Endothelial cell of umbilical vein (primary cell): Measurements from ENCODE around the gene PFN3. TPM values are rescaled to one million over a fixed set of nuclear protein-coding genes. Genes with fewer than 3 reads are reported as not detected.

Experiments used
- BruUV-seq: library from RNA; stranded (reverse); fragments of 400-500 nt; replicated peaks from 2 replicates; lab custom pipeline; 2021; lab: Mats Ljungman, UMichigan
- CTCF ChIA-PET: fragments of 300-600, 350-600 bp; sonication (Branson Sonifier 250); formaldehyde crosslinking; loops from one replicate; lab custom pipeline; 2021; ENCODE audit warnings: antibody characterized with exemption, inconsistent platforms; lab: Charles Lee
- POLR2A ChIA-PET: fragments of 300-600, 350-600 bp; sonication (Branson Sonifier 250); formaldehyde crosslinking; loops from one replicate; lab custom pipeline; 2021; ENCODE audit warnings: antibody characterized with exemption, inconsistent platforms; lab: Charles Lee
- DNase-seq: peaks from one replicate; pipeline ENCODE4 v3.0.0-alpha.2; 2011; ENCODE audit warnings: low read depth, low spot score
- FAIRE-seq: peaks from 2 replicates; lab custom pipeline; 2011; peaks lifted over from hg19 to GRCh38; lab: Jason Lieb, UNC
- H2AFZ ChIP-seq: 2 replicates; pipeline ENCODE4 v1.6.0; 2012; ENCODE audit warnings: low read depth, low read length, control low read depth, inconsistent platforms
- H3K27ac ChIP-seq: 2 replicates; pipeline ENCODE4 v1.5.1; 2011; ENCODE audit warnings: low read depth, mild to moderate bottlenecking, control low read depth, low read length, moderate library complexity; ENCODE audit not compliant: insufficient read depth
- H3K27me3 ChIP-seq, 2 experiments: 2 replicates each; pipeline versions ENCODE4 v1.6.0 to v1.6.1; 2011; ENCODE audit warnings: low read length in 2 of 2, mixed read lengths in 1 of 2; ENCODE audit not compliant: control insufficient read depth in 2 of 2, insufficient read depth in 2 of 2
- H3K36me3 ChIP-seq, 2 experiments: 2 replicates in 1 of 2; 3 replicates in 1 of 2; pipeline ENCODE4 v1.5.1; 2011; ENCODE audit warnings: low read length in 2 of 2, mild to moderate bottlenecking in 1 of 2, moderate library complexity in 1 of 2; ENCODE audit not compliant: control insufficient read depth in 2 of 2, insufficient read depth in 2 of 2; ENCODE audit errors: extremely low read depth in 1 of 2
- H3K4me1 ChIP-seq: 3 replicates; pipeline ENCODE4 v1.5.1; 2011; ENCODE audit warnings: mild to moderate bottlenecking, low read length; ENCODE audit not compliant: control insufficient read depth, insufficient read depth; ENCODE audit errors: extremely low read depth
- H3K4me2 ChIP-seq: 2 replicates; pipeline ENCODE4 v1.6.1; 2011; ENCODE audit warnings: low read length, control low read depth, mixed read lengths; ENCODE audit not compliant: insufficient read depth
- H3K4me3 ChIP-seq, 3 experiments: fragments of 200-600 bp in 1 of 3; sonication (generic), shearing (Covaris generic) in 1 of 3; replicated peaks in 1 of 3; 2 replicates each; pipeline ENCODE4 v1.5.1; 2011 to 2016; ENCODE audit warnings: control low read depth in 3 of 3, low read length in 3 of 3, mild to moderate bottlenecking in 2 of 3, inconsistent platforms in 1 of 3, low read depth in 1 of 3, moderate library complexity in 1 of 3; ENCODE audit not compliant: insufficient read depth in 1 of 3
- H3K79me2 ChIP-seq: 2 replicates; pipeline ENCODE4 v1.6.0; 2012; ENCODE audit warnings: low read length, inconsistent platforms; ENCODE audit not compliant: control insufficient read depth, insufficient read depth
- H3K9ac ChIP-seq: replicated peaks from 2 replicates; pipeline ENCODE3; 2011; ENCODE audit warnings: low read length, control low read depth; ENCODE audit not compliant: insufficient read depth; ENCODE audit errors: extremely low read depth
- H3K9me1 ChIP-seq: replicated peaks from 3 replicates; pipeline ENCODE4 v1.6.0; 2011; ENCODE audit warnings: mild to moderate bottlenecking, low read length; ENCODE audit not compliant: control insufficient read depth, insufficient read depth; ENCODE audit errors: extremely low read depth
- H3K9me3 ChIP-seq: replicated peaks from 2 replicates; pipeline ENCODE4 v1.5.1; 2012; ENCODE audit warnings: low read length, inconsistent platforms; ENCODE audit not compliant: control insufficient read depth, insufficient read depth
- H4K20me1 ChIP-seq: replicated peaks from 2 replicates; pipeline ENCODE3; 2011; ENCODE audit warnings: mild to moderate bottlenecking, low read length; ENCODE audit not compliant: control insufficient read depth, insufficient read depth; ENCODE audit errors: extremely low read depth
- EZH2 ChIP-seq: IDR thresholded peaks from 2 replicates; pipeline ENCODE4 v1.6.1; 2012; ENCODE audit warnings: borderline replicate concordance, low read depth, mild to moderate bottlenecking, moderate library complexity, low read length, inconsistent platforms; ENCODE audit not compliant: severe bottlenecking
- FOS ChIP-seq: IDR thresholded peaks from 2 replicates; pipeline ENCODE4 v1.6.1; 2011; ENCODE audit warnings: mild to moderate bottlenecking, low read length, moderate library complexity, borderline replicate concordance; ENCODE audit not compliant: insufficient read depth
- GATA2 ChIP-seq: IDR thresholded peaks from 2 replicates; pipeline ENCODE4 v1.7.0; 2011; ENCODE audit warnings: low read depth, mild to moderate bottlenecking, moderate library complexity, mixed read lengths, low read length; ENCODE audit not compliant: insufficient read length, insufficient read depth
- JUN ChIP-seq: IDR thresholded peaks from 2 replicates; pipeline ENCODE4 v1.6.1; 2011; ENCODE audit warnings: borderline replicate concordance, low read depth; ENCODE audit not compliant: insufficient read length, insufficient read depth
- MYC ChIP-seq: IDR thresholded peaks from one replicate; pipeline ENCODE4 v1.6.1; 2011; ENCODE audit warnings: mild to moderate bottlenecking, low read depth, low read length
- POLR2A ChIP-seq: IDR thresholded peaks from 2 replicates; pipeline ENCODE4 v1.6.1; 2012; ENCODE audit warnings: low read depth, mild to moderate bottlenecking, control low read depth, low read length
- POLR2AphosphoS5 ChIP-seq: IDR thresholded peaks from 2 replicates; pipeline ENCODE4 v1.6.1; 2012; ENCODE audit warnings: low read depth, mild to moderate bottlenecking, control low read depth, low read length, moderate library complexity; ENCODE audit not compliant: insufficient read depth
- dilution Hi-C: fragments of 300-500 bp; cut with MboI; formaldehyde crosslinking; loops from one replicate; pipeline ENCODE4 v1.15.0; 2019; ENCODE audit warnings: low sequenced_read_pairs; ENCODE audit not compliant: extremely low pct_ligation_motif_present
- intact Hi-C: fragments of 100-400 bp; cut with micrococcal nuclease; formaldehyde crosslinking; loops from one replicate; pipeline ENCODE4 v1.10.0; 2022
- polyA plus RNA-seq, 4 experiments: library from polyadenylated mRNA; depleted of rRNA in 3 of 4; stranded (reverse) in 3 of 4; unstranded in 1 of 4; fragments of >200 nt; gene quantifications; 2 replicates each; pipeline versions ENCODE4 v1.2.1 to v1.2.3, GENCODE V29; 2011 to 2012; ENCODE audit warnings: missing spikeins in 1 of 4
- total RNA-seq: library from RNA; stranded (reverse); gene quantifications from 2 replicates; pipeline ENCODE4 v1.2.3, GENCODE V29; 2021
- TF ChIP-seq, protein P1 (sequence below), 2 donors: IDR thresholded peaks; 1 replicate in 1 of 2; 2 replicates in 1 of 2; pipeline ENCODE4 v1.5.1; 2011; ENCODE audit warnings: low read length in 2 of 2, mild to moderate bottlenecking in 2 of 2, moderate library complexity in 2 of 2, control low read depth in 1 of 2, inconsistent platforms in 1 of 2, low read depth in 1 of 2; ENCODE audit not compliant: insufficient read depth in 1 of 2; ENCODE audit errors: extremely low read depth in 1 of 2
- TF ChIP-seq, protein P2 (sequence below): IDR thresholded peaks from 2 replicates; pipeline ENCODE4 v1.6.1; 2011; ENCODE audit not compliant: insufficient read depth, insufficient read length

The PFN3 gene
- total and polyA plus RNA-seq, 2 donors (not counting 3 experiments of a cell fraction or from before 2014, with no cell fraction given), result not detected

DNA sequence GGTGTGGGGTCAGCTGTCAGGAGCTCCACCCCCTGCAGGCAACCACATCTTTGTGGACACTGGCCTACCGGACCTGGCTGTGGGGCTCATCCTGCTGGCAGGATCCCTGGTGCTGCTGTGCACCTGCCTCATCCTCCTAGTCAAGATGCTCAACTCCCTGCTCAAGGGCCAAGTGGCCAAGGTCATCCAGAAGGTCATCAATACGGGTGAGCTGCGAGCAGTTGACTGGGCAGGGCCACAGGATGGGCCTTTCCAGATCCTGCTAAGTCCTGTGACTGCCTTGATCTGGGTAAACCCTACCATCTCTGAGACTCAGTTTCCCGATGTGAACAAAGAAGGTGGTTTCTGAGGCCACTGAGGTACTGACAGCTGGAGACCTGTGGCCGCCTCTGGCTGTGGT is 6.5 kb downstream of the PFN3 start:
- intact Hi-C loops, result loop anchor here (5.0 kb wide), 1 partner anchor 282 kb away; no protein-coding TSS in a partner anchor
- FAIRE-seq, result no peak
- H3K79me2 ChIP-seq, result no peaks in the 10 kb centered on the region

More for the DNA sequence above, 6.5 kb downstream of the PFN3 start:
- H3K27me3 ChIP-seq, result no peaks in the 10 kb centered on the region
- no peak overlapping the region for H2AFZ ChIP-seq
- no peaks in the 10 kb centered on the region for H3K9me3 ChIP-seq
- no peaks in the 10 kb centered on the region for H3K4me1 ChIP-seq
- H3K36me3 ChIP-seq, result no peaks in the 10 kb centered on the region
- no peak for DNase-seq
- no peak overlapping the region for H3K4me3 ChIP-seq
- H3K9ac ChIP-seq, result no peak overlapping the region
- no peak overlapping the region for H3K4me2 ChIP-seq
- no TSS peak for BruUV-seq
- H3K9me1 ChIP-seq, result no peaks in the 10 kb centered on the region
- no peaks in the 10 kb centered on the region for H4K20me1 ChIP-seq
- dilution Hi-C loops, result no loop called here
- H3K27ac ChIP-seq, result no peak overlapping the region
- no peak for TF ChIP-seq FOS
- no peak for TF ChIP-seq POLR2AphosphoS5
- TF ChIP-seq MYC, result no peak
- no peak for TF ChIP-seq EZH2
- no peak for TF ChIP-seq GATA2
- TF ChIP-seq JUN, result no peak
- TF ChIP-seq, protein P1, sequence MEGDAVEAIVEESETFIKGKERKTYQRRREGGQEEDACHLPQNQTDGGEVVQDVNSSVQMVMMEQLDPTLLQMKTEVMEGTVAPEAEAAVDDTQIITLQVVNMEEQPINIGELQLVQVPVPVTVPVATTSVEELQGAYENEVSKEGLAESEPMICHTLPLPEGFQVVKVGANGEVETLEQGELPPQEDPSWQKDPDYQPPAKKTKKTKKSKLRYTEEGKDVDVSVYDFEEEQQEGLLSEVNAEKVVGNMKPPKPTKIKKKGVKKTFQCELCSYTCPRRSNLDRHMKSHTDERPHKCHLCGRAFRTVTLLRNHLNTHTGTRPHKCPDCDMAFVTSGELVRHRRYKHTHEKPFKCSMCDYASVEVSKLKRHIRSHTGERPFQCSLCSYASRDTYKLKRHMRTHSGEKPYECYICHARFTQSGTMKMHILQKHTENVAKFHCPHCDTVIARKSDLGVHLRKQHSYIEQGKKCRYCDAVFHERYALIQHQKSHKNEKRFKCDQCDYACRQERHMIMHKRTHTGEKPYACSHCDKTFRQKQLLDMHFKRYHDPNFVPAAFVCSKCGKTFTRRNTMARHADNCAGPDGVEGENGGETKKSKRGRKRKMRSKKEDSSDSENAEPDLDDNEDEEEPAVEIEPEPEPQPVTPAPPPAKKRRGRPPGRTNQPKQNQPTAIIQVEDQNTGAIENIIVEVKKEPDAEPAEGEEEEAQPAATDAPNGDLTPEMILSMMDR (IDR thresholded peaks at IDR 0.05; ENCODE audit: extremely low read depth in 1 of 2, insufficient read depth in 1 of 2, low read depth in 1 of 2, low read length in 2 of 2), result no peak
- TF ChIP-seq POLR2A, result no peak
- TF ChIP-seq, protein P2, sequence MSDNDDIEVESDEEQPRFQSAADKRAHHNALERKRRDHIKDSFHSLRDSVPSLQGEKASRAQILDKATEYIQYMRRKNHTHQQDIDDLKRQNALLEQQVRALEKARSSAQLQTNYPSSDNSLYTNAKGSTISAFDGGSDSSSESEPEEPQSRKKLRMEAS, result no peak
- CTCF ChIA-PET, result interaction anchor here (1.1 to 5.7 kb wide), 3 partner anchors 10 to 56 kb away, joined by 3 to 246 read pairs (median 9); partner anchors contain the start of gene PRR7
- POLR2A ChIA-PET, result no interaction called here
